Transverse colon (tissue), 4 donors: ENCODE measurements around the gene RET. TPM values are rescaled to one million over a fixed set of nuclear protein-coding genes. Genes with fewer than 3 reads are reported as not detected.

Experiments
- DNase-seq: peaks from one replicate; pipeline ENCODE4 v3.0.0-alpha.2; 2019
- H3K27ac ChIP-seq, 4 donors: fragments of 200-600 bp; sonication (generic); 2 replicates each; pipeline ENCODE4 v1.5.1; 2016 to 2018; ENCODE audit warnings: inconsistent platforms in 4 of 4
- H3K27me3 ChIP-seq: fragments of 200-600 bp; sonication (generic); 2 replicates; pipeline ENCODE4 v1.5.1; 2017; ENCODE audit warnings: inconsistent platforms
- H3K36me3 ChIP-seq, 4 donors: fragments of 200-600 bp; sonication (generic); 2 replicates each; pipeline ENCODE4 v1.5.1; 2017 to 2019; ENCODE audit warnings: inconsistent platforms in 4 of 4
- H3K4me1 ChIP-seq, 4 donors: fragments of 200-600 bp; sonication (generic); 2 replicates each; pipeline ENCODE4 v1.5.1; 2017 to 2020; ENCODE audit warnings: inconsistent platforms in 4 of 4
- H3K4me3 ChIP-seq, 4 donors: fragments of 200-600 bp; sonication (generic); 1 replicate in 1 of 4; 2 replicates in 3 of 4; pipeline versions ENCODE4 v1.5.1 to v1.6.1; 2017 to 2019; ENCODE audit warnings: inconsistent platforms in 4 of 4
- H3K9me3 ChIP-seq, 2 donors: fragments of 200-600 bp; sonication (generic); 2 replicates each; pipeline ENCODE4 v1.5.1; 2017 to 2019; ENCODE audit warnings: inconsistent platforms in 2 of 2
- EP300 ChIP-seq: sonication (generic); formaldehyde crosslinking; IDR thresholded peaks from one replicate; pipeline ENCODE4 v1.6.1; 2017; ENCODE audit warnings: antibody characterized with exemption, low read depth
- POLR2A ChIP-seq: fragments of 450-650 bp; IDR thresholded peaks from one replicate; pipeline ENCODE4 v1.6.1; 2016; ENCODE audit warnings: antibody characterized with exemption, mild to moderate bottlenecking, moderate library complexity
- POLR2AphosphoS5 ChIP-seq, 3 donors: sonication (generic); formaldehyde crosslinking; IDR thresholded peaks; one replicate each; pipeline ENCODE4 v1.6.1; 2016; ENCODE audit warnings: antibody characterized with exemption in 3 of 3
- WGBS, 2 donors: methylation state at CpG; one replicate each; pipeline ENCODE4 v1.1.5; 2018; ENCODE audit warnings: low coverage in 1 of 2; 5-methylcytosine and 5-hydroxymethylcytosine counted together
- in situ Hi-C, 4 donors: fragments of 200-750 bp; cut with MboI; loops; one replicate each; pipeline versions ENCODE4 v1.15.0 to v1.15.1; 2017; ENCODE audit warnings: low sequenced_read_pairs in 3 of 4, low pct_ligation_motif_present in 1 of 4, low pct_unique_long_range_greater_than_20kb in 1 of 4
- intact Hi-C: fragments of 100-400 bp; cut with DNase I; formaldehyde crosslinking; loops from one replicate; pipeline ENCODE4 v1.15.1; 2023; ENCODE audit warnings: low total_unique reads
- total RNA-seq, 4 donors: library from RNA; depleted of rRNA; stranded (reverse); fragments of >200 nt; gene quantifications; one replicate each; pipeline ENCODE4 v1.1.0, GENCODE V29; 2016
- TF ChIP-seq, protein P1 (sequence below), 5 experiments: fragments of 200-600 bp in 3 of 5; fragments of 450-650 bp in 2 of 5; sonication (generic) in 3 of 5; IDR thresholded peaks; 1 replicate in 2 of 5; 2 replicates in 3 of 5; pipeline ENCODE4 v1.5.1; 2016 to 2017; ENCODE audit warnings: antibody characterized with exemption in 5 of 5, inconsistent platforms in 3 of 5, mild to moderate bottlenecking in 2 of 5, moderate library complexity in 1 of 5

RET gene
- total RNA-seq, 4 donors from 2014 or later, result 0.37 to 5.6 (median 1.4) TPM

DNA sequence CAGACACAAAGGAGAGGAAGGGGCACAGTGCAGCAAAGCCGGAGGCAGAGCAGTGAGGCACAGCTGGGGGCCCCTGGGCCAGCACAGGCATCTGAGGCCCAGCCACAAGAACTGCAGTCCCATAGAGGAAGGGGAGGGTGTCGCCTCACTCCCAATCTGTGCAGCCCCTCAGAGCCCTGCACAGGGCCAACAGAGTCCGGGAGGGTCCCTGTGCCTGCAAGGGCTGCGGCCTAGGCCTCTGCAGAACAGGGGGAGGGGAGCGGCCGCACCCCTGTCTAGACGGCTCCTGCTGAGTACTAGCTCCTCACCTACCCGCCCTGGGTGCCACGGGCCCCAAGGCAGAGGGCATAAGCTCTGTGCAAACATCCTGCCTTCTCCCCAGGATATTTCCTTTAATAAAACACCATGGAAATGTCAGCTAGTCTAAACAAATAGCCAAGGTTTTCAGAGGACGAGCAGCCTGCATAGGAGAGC lies 32.4 kb upstream of the RET start:
- Histone ChIP-seq H3K27ac (no peak overlapping the region), H3K4me3 (no peak overlapping the region), H3K4me1 (peaks cover 0 to 8% (median 0%) of the 10 kb centered on the region in 4 donors), H3K36me3 (no peaks in the 10 kb centered on the region), H3K9me3 (no peaks in the 10 kb centered on the region), H3K27me3 (no peaks in the 10 kb centered on the region)
- WGBS, 2 donors, result 70% methylated on average over 4 of the region's 10 CpGs; no CpG with 5 or more reads in 1 of the 2 donors
- intact Hi-C loops, result no loop called here
- TF ChIP-seq POLR2AphosphoS5 (IDR thresholded peaks at IDR 0.05) (no peak), POLR2A (no peak), EP300 (no peak)
- TF ChIP-seq, protein P1, sequence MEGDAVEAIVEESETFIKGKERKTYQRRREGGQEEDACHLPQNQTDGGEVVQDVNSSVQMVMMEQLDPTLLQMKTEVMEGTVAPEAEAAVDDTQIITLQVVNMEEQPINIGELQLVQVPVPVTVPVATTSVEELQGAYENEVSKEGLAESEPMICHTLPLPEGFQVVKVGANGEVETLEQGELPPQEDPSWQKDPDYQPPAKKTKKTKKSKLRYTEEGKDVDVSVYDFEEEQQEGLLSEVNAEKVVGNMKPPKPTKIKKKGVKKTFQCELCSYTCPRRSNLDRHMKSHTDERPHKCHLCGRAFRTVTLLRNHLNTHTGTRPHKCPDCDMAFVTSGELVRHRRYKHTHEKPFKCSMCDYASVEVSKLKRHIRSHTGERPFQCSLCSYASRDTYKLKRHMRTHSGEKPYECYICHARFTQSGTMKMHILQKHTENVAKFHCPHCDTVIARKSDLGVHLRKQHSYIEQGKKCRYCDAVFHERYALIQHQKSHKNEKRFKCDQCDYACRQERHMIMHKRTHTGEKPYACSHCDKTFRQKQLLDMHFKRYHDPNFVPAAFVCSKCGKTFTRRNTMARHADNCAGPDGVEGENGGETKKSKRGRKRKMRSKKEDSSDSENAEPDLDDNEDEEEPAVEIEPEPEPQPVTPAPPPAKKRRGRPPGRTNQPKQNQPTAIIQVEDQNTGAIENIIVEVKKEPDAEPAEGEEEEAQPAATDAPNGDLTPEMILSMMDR (IDR thresholded peaks at IDR 0.05), result no peak
- in situ Hi-C loops, result no loop called here
- DNase-seq, result peak; percentile 25

DNA sequence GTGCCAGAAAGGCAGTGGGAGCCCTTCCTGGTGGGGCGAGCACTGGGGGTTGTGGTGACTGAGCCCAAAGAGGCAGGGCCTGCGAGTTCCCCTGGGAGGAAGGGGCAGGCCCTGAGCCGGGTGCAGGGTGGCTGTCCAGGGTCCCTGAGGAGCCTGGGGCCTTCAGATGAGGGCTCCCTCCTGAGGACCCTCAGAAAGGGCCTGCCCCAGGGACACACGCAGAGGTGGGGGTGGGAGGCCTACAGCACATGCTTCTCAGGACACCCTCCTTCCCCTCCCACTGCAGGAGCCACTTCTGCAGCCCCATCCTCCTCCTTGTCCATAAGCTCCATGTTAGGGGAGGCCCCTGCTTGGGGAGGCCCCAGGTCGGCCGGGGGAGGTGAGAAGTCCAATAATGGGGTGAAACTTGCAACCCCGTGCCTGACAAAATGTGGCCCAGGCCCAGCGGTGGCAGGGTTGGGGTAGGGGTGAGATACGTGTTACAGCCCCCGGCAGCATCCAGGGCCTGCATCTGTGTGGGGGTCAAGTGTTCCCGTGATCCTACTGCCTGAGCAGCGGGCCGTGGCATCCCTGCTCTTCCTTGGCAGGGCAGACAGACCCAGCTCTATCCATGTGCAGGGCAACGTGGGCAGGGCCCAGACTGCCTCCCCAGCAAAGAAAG lies 31.8 kb upstream of the RET start:
- intact Hi-C loops (no loop called here), in situ Hi-C loops (no loop called here)
- 66% methylated on average over 13 of the region's 14 CpGs; no CpG with 5 or more reads in 1 of the 2 donors for WGBS, 2 donors

DNA sequence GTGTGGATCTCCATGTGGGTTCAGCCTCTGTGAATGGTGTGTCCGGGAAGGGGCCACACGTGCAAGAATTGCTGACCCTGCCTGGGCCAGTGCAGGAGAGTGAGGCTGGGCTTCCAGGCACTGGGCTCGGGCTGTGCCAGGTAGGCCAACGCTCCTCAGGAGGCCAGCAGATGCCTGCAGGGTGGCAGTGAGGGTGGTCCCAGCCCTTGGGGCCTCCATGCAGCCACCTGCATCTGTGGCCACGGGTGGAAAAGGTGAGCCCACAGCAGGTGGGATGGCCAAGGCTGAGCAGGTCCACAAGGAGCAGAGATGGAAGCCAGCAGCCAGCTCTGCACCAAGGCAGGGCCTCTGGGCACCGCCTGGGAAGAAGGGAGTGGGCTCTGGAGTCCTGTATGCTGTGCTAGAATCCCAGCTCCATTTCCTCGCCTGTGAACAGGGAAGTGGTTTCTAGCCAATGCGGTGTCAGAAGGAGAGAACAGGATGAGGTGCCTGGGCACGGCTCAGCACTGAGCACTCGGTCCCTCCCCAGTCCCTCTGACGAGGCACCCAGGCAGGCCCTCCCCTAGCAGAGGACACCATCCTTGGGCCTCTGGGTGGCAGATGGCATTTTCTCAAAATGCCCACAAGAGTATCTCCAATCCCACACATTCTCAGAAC lies 31.1 kb upstream of the RET start:
- H3K36me3 ChIP-seq, result no peaks in the 10 kb centered on the region
- 80% methylated on average over 11 of the region's 11 CpGs; no CpG with 5 or more reads in 1 of the 2 donors for WGBS, 2 donors
- H3K9me3 ChIP-seq, result no peaks in the 10 kb centered on the region
- H3K4me3 ChIP-seq, result no peak overlapping the region
- H3K27me3 ChIP-seq, result no peaks in the 10 kb centered on the region
- peak; percentile 5 for DNase-seq
- TF ChIP-seq POLR2A (no peak), EP300 (no peak), POLR2AphosphoS5 (IDR thresholded peaks at IDR 0.05) (no peak)
- TF ChIP-seq, protein P1 (IDR thresholded peaks at IDR 0.05), result no peak
- intact Hi-C loops, result no loop called here
- H3K27ac ChIP-seq, result no peak overlapping the region
- peaks cover 0 to 8% (median 0%) of the 10 kb centered on the region in 4 donors for H3K4me1 ChIP-seq
- in situ Hi-C loops, result no loop called here

More for the DNA sequence above, 31.8 kb upstream of the RET start:
- Histone ChIP-seq H3K36me3 (no peaks in the 10 kb centered on the region), H3K4me3 (no peak overlapping the region), H3K9me3 (no peaks in the 10 kb centered on the region), H3K4me1 (peaks cover 0 to 8% (median 0%) of the 10 kb centered on the region in 4 donors), H3K27ac (no peak overlapping the region), H3K27me3 (no peaks in the 10 kb centered on the region)
- TF ChIP-seq POLR2A, result no peak
- no peak for DNase-seq

DNA sequence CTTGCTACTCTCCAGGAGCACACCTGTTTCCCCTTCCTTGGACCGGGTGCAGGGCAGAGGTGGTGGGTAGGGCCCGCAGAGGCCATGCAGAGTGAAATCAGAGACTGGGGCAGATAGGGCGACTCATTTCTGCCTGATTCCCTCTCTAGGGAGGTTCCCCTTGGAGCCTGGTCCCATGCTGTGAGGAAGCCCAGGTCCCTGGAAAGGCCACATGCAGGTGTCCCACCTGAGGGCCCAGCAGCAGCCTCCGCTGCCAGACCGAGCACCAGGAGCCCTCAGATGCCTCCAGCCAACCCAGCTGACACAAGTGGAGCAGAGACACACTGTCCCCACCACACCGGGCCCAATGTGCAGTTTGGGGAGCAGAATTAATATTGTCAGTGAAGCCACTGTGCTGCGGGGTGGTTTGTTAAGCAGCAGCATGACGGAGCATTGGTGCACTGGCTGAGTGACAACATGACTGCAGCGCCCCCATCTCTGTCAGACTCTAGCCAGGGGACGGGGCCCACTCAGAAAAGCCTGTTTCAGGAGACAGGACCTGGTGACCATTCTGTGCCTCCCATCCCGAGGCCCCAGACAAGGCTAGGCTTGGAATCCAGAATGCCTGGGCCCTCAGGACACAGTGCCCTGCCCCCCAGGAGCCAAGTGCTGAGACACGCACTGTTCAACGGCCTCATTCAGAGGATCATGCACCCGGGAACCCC lies 30.4 kb upstream of the RET start:
- intact Hi-C loops, result no loop called here
- Histone ChIP-seq H3K27ac (no peak overlapping the region), H3K4me3 (no peak overlapping the region), H3K27me3 (no peaks in the 10 kb centered on the region), H3K9me3 (no peaks in the 10 kb centered on the region), H3K4me1 (peaks cover 0 to 8% (median 0%) of the 10 kb centered on the region in 4 donors), H3K36me3 (no peaks in the 10 kb centered on the region)
- TF ChIP-seq, protein P1 (IDR thresholded peaks at IDR 0.05), result no peak
- TF ChIP-seq POLR2A, result no peak
- no peak for TF ChIP-seq POLR2AphosphoS5 (IDR thresholded peaks at IDR 0.05)
- TF ChIP-seq EP300, result no peak
- 78% methylated on average over 12 of the region's 14 CpGs; no CpG with 5 or more reads in 1 of the 2 donors for WGBS, 2 donors
- in situ Hi-C loops, result no loop called here
- peak; percentile 4 for DNase-seq
